Measurements from ENCODE around the gene WNT7B.

GRCh38 chr22:45922661-45923060 is 54.3 kb downstream of the WNT7B start:
- TF ChIP-seq CREB5 (CRISPR knock-in tag; IDR thresholded peaks at IDR 0.05; ENCODE audit: low read depth), result no peak
- no peak for TF ChIP-seq GLIS3 (CRISPR knock-in tag; IDR thresholded peaks at IDR 0.05)
- TF ChIP-seq ISL1 (CRISPR knock-in tag; IDR thresholded peaks at IDR 0.05), result no peak
- TF ChIP-seq CSRNP3 (CRISPR knock-in tag; IDR thresholded peaks at IDR 0.05), result no peak
- no peak for TF ChIP-seq ARNTL (CRISPR knock-in tag; IDR thresholded peaks at IDR 0.05; ENCODE audit: borderline replicate concordance, low read depth)
- no peak for TF ChIP-seq TCF4 (CRISPR knock-in tag; IDR thresholded peaks at IDR 0.05; ENCODE audit: borderline replicate concordance)
- no peak for TF ChIP-seq ZFP3 (CRISPR knock-in tag; IDR thresholded peaks at IDR 0.05)
- no peak for TF ChIP-seq TSHZ2 (CRISPR knock-in tag; IDR thresholded peaks at IDR 0.05)
- no peak for TF ChIP-seq BACH2 (CRISPR knock-in tag; IDR thresholded peaks at IDR 0.05; ENCODE audit: borderline replicate concordance)
- TF ChIP-seq ZNF8 (CRISPR knock-in tag; IDR thresholded peaks at IDR 0.05), result no peak
